K562 (cell line): Measurements from ENCODE around the gene FNDC11. TPM values are rescaled to one million over a fixed set of nuclear protein-coding genes. Genes with fewer than 3 reads are reported as not detected.

Source experiments
- AFF4 ChIP-seq: sonication (generic); formaldehyde crosslinking; IDR thresholded peaks from 2 replicates; pipeline ENCODE4 v1.8.0; 2023; ENCODE audit warnings: mild to moderate bottlenecking, missing genetic modification reagents
- GATAD2B ChIP-seq: fragments of 450-650 bp; IDR thresholded peaks from 2 replicates; pipeline ENCODE4 v1.6.1; 2017; ENCODE audit warnings: mild to moderate bottlenecking, borderline replicate concordance
- PBX2 ChIP-seq, 2 experiments: IDR thresholded peaks in 1 of 2; conservative IDR thresholded peaks in 1 of 2; 2 replicates each; pipeline ENCODE4 v1.6.1; 2016; ENCODE audit warnings: low read depth in 2 of 2, mild to moderate bottlenecking in 1 of 2, missing compliant biosample characterization in 1 of 2, missing genetic modification characterization in 1 of 2, moderate library complexity in 1 of 2
- POLR2G ChIP-seq: fragments of 200-400 bp; formaldehyde crosslinking; IDR thresholded peaks from 2 replicates; pipeline ENCODE4 v1.6.1; 2017; ENCODE audit warnings: low read depth, mild to moderate bottlenecking, antibody characterized with exemption, low read length, moderate library complexity
- SIN3A ChIP-seq, 2 experiments: fragments of 150-350 bp in 1 of 2; IDR thresholded peaks; 2 replicates each; pipeline ENCODE4 v1.6.1; 2011 to 2016; ENCODE audit warnings: borderline replicate concordance in 2 of 2, low read depth in 2 of 2, low read length in 2 of 2, mild to moderate bottlenecking in 2 of 2, moderate library complexity in 2 of 2; ENCODE audit not compliant: control insufficient read depth in 1 of 2
- polyA plus RNA-seq, 8 experiments: library from polyadenylated mRNA; depleted of rRNA in 4 of 8; stranded (reverse) in 5 of 8; unstranded in 3 of 8; fragments of >200 nt; fragmentation: Nextera tagmentation in 2 of 8; fragmentation: Illumina TruSeq in 1 of 8; extraction: Ambion mirVana in 2 of 8; extraction: Trizol in 1 of 8; gene quantifications; 2 replicates each; pipeline versions ENCODE4 v1.2.1 to v1.2.3, GENCODE V29; 2011 to 2014; ENCODE audit warnings: inconsistent platforms in 1 of 8, missing spikeins in 1 of 8
- total RNA-seq, 7 experiments: library from RNA; depleted of rRNA in 6 of 7; stranded (reverse); fragments of >200 nt in 6 of 7; fragmentation: Illumina TruSeq in 2 of 7; extraction: Trizol in 2 of 7; gene quantifications; 2 replicates each; pipeline versions ENCODE4 v1.2.1 to v1.2.3, GENCODE V29; 2011 to 2021; ENCODE audit warnings: low replicate concordance in 1 of 7

FNDC11 gene
- total and polyA plus RNA-seq, 9 of the 15 experiments (the other 6 are each of a cell fraction or from before 2014, with no cell fraction given) = 0.08 to 2.3 (median 0.64) TPM; not detected in 2

GRCh38 chr20:63522091-63522868, 31.7 kb upstream of the FNDC11 start (continued):
- TF ChIP-seq PBX2 (CRISPR knock-in tag; IDR thresholded peaks at IDR 0.05; ENCODE audit: low read depth) = no peak
- no peak for TF ChIP-seq PBX2 (tag; conservative IDR thresholded peaks at IDR 0.05; ENCODE audit: low read depth)
- no peak for TF ChIP-seq GATAD2B
- TF ChIP-seq AFF4 (CRISPR knock-in tag) = no peak
- TF ChIP-seq SIN3A (IDR thresholded peaks at IDR 0.05; ENCODE audit: borderline replicate concordance in 2 of 2, control insufficient read depth in 1 of 2, low read depth in 2 of 2, low read length in 2 of 2) = no peak
- peak; percentile 73 for TF ChIP-seq POLR2G
